Ishikawa (cell line): Measurements from ENCODE around the gene DGKG.

Experiments used
- CEBPB ChIP-seq: IDR thresholded peaks from 2 replicates; pipeline ENCODE4 v1.6.1; 2012
- NFIC ChIP-seq: IDR thresholded peaks from 2 replicates; pipeline ENCODE4 v1.6.1; 2012
- RAD21 ChIP-seq: IDR thresholded peaks from 2 replicates; pipeline ENCODE4 v1.6.1; 2012; ENCODE audit warnings: low read depth
- TAF1 ChIP-seq: IDR thresholded peaks from 2 replicates; pipeline ENCODE4 v1.6.1; 2012; ENCODE audit warnings: low read depth, mild to moderate bottlenecking
- ZBTB7A ChIP-seq: IDR thresholded peaks from 2 replicates; pipeline ENCODE4 v1.6.1; 2012; ENCODE audit warnings: low read depth
- TF ChIP-seq, protein P1 (sequence below): IDR thresholded peaks from 2 replicates; pipeline ENCODE4 v1.6.1; 2012; ENCODE audit warnings: low read depth, mild to moderate bottlenecking
- TF ChIP-seq, protein P2 (sequence below): IDR thresholded peaks from 2 replicates; pipeline ENCODE4 v1.6.1; 2012
- TF ChIP-seq, protein P3 (sequence below): IDR thresholded peaks from 2 replicates; pipeline ENCODE4 v1.6.1; 2012

GRCh38 chr3:186246941-186247340 is 115.1 kb downstream of the DGKG start:
- TF ChIP-seq TAF1 (no peak), ZBTB7A (no peak), NFIC (no peak), CEBPB (no peak), RAD21 (no peak)
- TF ChIP-seq, protein P1, sequence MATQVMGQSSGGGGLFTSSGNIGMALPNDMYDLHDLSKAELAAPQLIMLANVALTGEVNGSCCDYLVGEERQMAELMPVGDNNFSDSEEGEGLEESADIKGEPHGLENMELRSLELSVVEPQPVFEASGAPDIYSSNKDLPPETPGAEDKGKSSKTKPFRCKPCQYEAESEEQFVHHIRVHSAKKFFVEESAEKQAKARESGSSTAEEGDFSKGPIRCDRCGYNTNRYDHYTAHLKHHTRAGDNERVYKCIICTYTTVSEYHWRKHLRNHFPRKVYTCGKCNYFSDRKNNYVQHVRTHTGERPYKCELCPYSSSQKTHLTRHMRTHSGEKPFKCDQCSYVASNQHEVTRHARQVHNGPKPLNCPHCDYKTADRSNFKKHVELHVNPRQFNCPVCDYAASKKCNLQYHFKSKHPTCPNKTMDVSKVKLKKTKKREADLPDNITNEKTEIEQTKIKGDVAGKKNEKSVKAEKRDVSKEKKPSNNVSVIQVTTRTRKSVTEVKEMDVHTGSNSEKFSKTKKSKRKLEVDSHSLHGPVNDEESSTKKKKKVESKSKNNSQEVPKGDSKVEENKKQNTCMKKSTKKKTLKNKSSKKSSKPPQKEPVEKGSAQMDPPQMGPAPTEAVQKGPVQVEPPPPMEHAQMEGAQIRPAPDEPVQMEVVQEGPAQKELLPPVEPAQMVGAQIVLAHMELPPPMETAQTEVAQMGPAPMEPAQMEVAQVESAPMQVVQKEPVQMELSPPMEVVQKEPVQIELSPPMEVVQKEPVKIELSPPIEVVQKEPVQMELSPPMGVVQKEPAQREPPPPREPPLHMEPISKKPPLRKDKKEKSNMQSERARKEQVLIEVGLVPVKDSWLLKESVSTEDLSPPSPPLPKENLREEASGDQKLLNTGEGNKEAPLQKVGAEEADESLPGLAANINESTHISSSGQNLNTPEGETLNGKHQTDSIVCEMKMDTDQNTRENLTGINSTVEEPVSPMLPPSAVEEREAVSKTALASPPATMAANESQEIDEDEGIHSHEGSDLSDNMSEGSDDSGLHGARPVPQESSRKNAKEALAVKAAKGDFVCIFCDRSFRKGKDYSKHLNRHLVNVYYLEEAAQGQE: no peak
- TF ChIP-seq, protein P2, sequence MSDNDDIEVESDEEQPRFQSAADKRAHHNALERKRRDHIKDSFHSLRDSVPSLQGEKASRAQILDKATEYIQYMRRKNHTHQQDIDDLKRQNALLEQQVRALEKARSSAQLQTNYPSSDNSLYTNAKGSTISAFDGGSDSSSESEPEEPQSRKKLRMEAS: no peak
- TF ChIP-seq, protein P3, sequence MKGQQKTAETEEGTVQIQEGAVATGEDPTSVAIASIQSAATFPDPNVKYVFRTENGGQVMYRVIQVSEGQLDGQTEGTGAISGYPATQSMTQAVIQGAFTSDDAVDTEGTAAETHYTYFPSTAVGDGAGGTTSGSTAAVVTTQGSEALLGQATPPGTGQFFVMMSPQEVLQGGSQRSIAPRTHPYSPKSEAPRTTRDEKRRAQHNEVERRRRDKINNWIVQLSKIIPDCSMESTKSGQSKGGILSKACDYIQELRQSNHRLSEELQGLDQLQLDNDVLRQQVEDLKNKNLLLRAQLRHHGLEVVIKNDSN: no peak
